HCT116 (cell line): ENCODE measurements around the gene MPC1. TPM values are rescaled to one million over a fixed set of nuclear protein-coding genes. Genes with fewer than 3 reads are reported as not detected.

Experiments used
- ATAC-seq: fragments of 200-7000 bp; cut with Tn5 transposase; 2 replicates; pipeline ENCODE4 v1.9.1; 2020; ENCODE audit warnings: mild to moderate bottlenecking, moderate library complexity
- BruUV-seq: library from RNA; stranded (reverse); fragments of 400-500 nt; replicated peaks from 2 replicates; lab custom pipeline; 2021; lab: Mats Ljungman, UMichigan
- CTCF ChIA-PET: fragments of 300-600 bp; sonication (Branson Sonifier 250); formaldehyde crosslinking; loops from one replicate; lab custom pipeline; 2021; ENCODE audit warnings: antibody characterized with exemption; lab: Charles Lee
- POLR2A ChIA-PET: fragments of 300-600, 350-600 bp; sonication (Branson Sonifier 250); formaldehyde crosslinking; loops from one replicate; lab custom pipeline; 2021; ENCODE audit warnings: antibody characterized with exemption; lab: Charles Lee
- RAD21 ChIA-PET, 2 experiments: fragments of 300-600 bp; sonication (Branson Sonifier 250); formaldehyde crosslinking; loops; one replicate each; lab custom pipeline; 2023; ENCODE audit warnings: low total read pairs in 2 of 2; ENCODE audit not compliant: uncharacterized antibody in 2 of 2, unreplicated experiment in 2 of 2, low non-redundant PET in 1 of 2; lab: Charles Lee
- DNase-seq: peaks from one replicate; pipeline ENCODE4 v3.0.0-alpha.2; 2010; ENCODE audit warnings: low read depth, low spot score
- H2AFZ ChIP-seq: fragments of 200-600 bp; shearing (Covaris generic), sonication (generic); 2 replicates; pipeline ENCODE4 v1.6.1; 2017; ENCODE audit warnings: low read depth, mixed run types, mixed read lengths, antibody characterized with exemption, low read length; ENCODE audit not compliant: poor library complexity, severe bottlenecking
- H3K27ac ChIP-seq: 2 replicates; pipeline ENCODE4 v1.5.1; 2012; ENCODE audit warnings: low read depth, low read length
- H3K27me3 ChIP-seq: fragments of 200-600 bp; sonication (generic); 2 replicates; pipeline ENCODE4 v1.6.1; 2016; ENCODE audit warnings: mixed run types, low read length, mixed read lengths; ENCODE audit not compliant: insufficient read depth
- H3K36me3 ChIP-seq, 2 experiments: fragments of 200-500 bp in 1 of 2; fragments of 200-600 bp in 1 of 2; sonication (Bioruptor generic) in 1 of 2; sonication (generic) in 1 of 2; 2 replicates each; pipeline versions ENCODE4 v1.5.1 to v1.6.1; 2014 to 2016; ENCODE audit warnings: low read length in 2 of 2, inconsistent platforms in 1 of 2, mixed read lengths in 1 of 2, mixed run types in 1 of 2; ENCODE audit not compliant: insufficient read depth in 2 of 2, control insufficient read depth in 1 of 2
- H3K4me1 ChIP-seq, 2 experiments: fragments of 200-600 bp in 1 of 2; sonication (generic) in 1 of 2; 2 replicates each; pipeline versions ENCODE4 v1.5.1 to v1.6.1; 2012 to 2017; ENCODE audit warnings: low read length in 2 of 2, inconsistent platforms in 1 of 2, mild to moderate bottlenecking in 1 of 2, mixed read lengths in 1 of 2, mixed run types in 1 of 2, moderate library complexity in 1 of 2; ENCODE audit not compliant: insufficient read depth in 2 of 2, control insufficient read depth in 1 of 2
- H3K4me2 ChIP-seq: fragments of 200-600 bp; sonication (generic); 2 replicates; pipeline ENCODE4 v1.6.1; 2017; ENCODE audit warnings: mixed run types, low read length, mixed read lengths
- H3K4me3 ChIP-seq, 2 experiments: fragments of 200-600 bp in 1 of 2; sonication (generic) in 1 of 2; replicated peaks in 1 of 2; 2 replicates each; pipeline ENCODE4 v1.5.1; 2011 to 2016; ENCODE audit warnings: low read length in 2 of 2, control low read depth in 1 of 2, low read depth in 1 of 2, mild to moderate bottlenecking in 1 of 2, mixed read lengths in 1 of 2, mixed run types in 1 of 2
- H3K79me2 ChIP-seq: fragments of 200-600 bp; sonication (generic); 2 replicates; pipeline ENCODE4 v1.6.1; 2017; ENCODE audit warnings: mild to moderate bottlenecking, mixed run types, low read length, moderate library complexity, mixed read lengths; ENCODE audit not compliant: insufficient read depth
- H3K9ac ChIP-seq: fragments of 200-600 bp; sonication (generic); 2 replicates; pipeline ENCODE4 v1.6.1; 2016; ENCODE audit warnings: low read length, mixed read lengths
- H3K9me2 ChIP-seq: fragments of 200-600 bp; sonication (generic), shearing (Covaris generic); 2 replicates; pipeline ENCODE4 v1.6.1; 2017; ENCODE audit warnings: mixed run types, mild to moderate bottlenecking, moderate library complexity; ENCODE audit not compliant: insufficient read depth
- H3K9me3 ChIP-seq, 2 experiments: fragments of 200-500 bp in 1 of 2; fragments of 200-600 bp in 1 of 2; sonication (Bioruptor generic) in 1 of 2; sonication (generic) in 1 of 2; 2 replicates each; pipeline ENCODE4 v1.6.1; 2014 to 2017; ENCODE audit warnings: low read length in 2 of 2, mixed read lengths in 2 of 2, inconsistent platforms in 1 of 2, low read depth in 1 of 2, mild to moderate bottlenecking in 1 of 2, mixed run types in 1 of 2, moderate library complexity in 1 of 2; ENCODE audit not compliant: control insufficient read depth in 1 of 2, insufficient read depth in 1 of 2
- H4K20me1 ChIP-seq: fragments of 200-600 bp; sonication (generic), shearing (Covaris generic); 2 replicates; pipeline ENCODE4 v1.6.1; 2017; ENCODE audit warnings: mixed run types, mild to moderate bottlenecking, moderate library complexity; ENCODE audit not compliant: insufficient read depth
- CBX3 ChIP-seq: IDR thresholded peaks from 2 replicates; pipeline ENCODE4 v1.6.1; 2012; ENCODE audit warnings: low read depth
- CEBPB ChIP-seq: IDR thresholded peaks from 2 replicates; pipeline ENCODE4 v1.6.1; 2012; ENCODE audit warnings: low read depth
- ELF1 ChIP-seq: IDR thresholded peaks from 2 replicates; pipeline ENCODE4 v1.6.1; 2012; ENCODE audit warnings: low read depth, borderline replicate concordance
- JUND ChIP-seq: IDR thresholded peaks from 2 replicates; pipeline ENCODE4 v1.6.1; 2012
- POLR2A ChIP-seq: IDR thresholded peaks from 2 replicates; pipeline ENCODE4 v1.7.0; 2011; ENCODE audit warnings: borderline replicate concordance; ENCODE audit not compliant: insufficient read depth, insufficient read length; ENCODE audit errors: extremely low read depth
- SP1 ChIP-seq: IDR thresholded peaks from 2 replicates; pipeline ENCODE4 v1.6.1; 2012; ENCODE audit warnings: low read depth
- SRF ChIP-seq: IDR thresholded peaks from 2 replicates; pipeline ENCODE4 v1.6.1; 2012; ENCODE audit warnings: low read depth
- TCF7L2 ChIP-seq: IDR thresholded peaks from 2 replicates; pipeline ENCODE4 v1.7.0; 2011; ENCODE audit warnings: borderline replicate concordance, inconsistent platforms; ENCODE audit not compliant: insufficient read depth, insufficient read length; ENCODE audit errors: extremely low read depth
- YY1 ChIP-seq: IDR thresholded peaks from 2 replicates; pipeline ENCODE4 v1.6.1; 2011; ENCODE audit warnings: low read length, low read depth, moderate library complexity, mild to moderate bottlenecking; ENCODE audit not compliant: insufficient replicate concordance; ENCODE audit errors: extremely low read depth
- ZBTB33 ChIP-seq: IDR thresholded peaks from 2 replicates; pipeline ENCODE4 v1.6.1; 2011; ENCODE audit warnings: mild to moderate bottlenecking, low read length, moderate library complexity; ENCODE audit not compliant: insufficient replicate concordance; ENCODE audit errors: extremely low read depth
- intact Hi-C: fragments of 100-400 bp; cut with micrococcal nuclease; formaldehyde crosslinking; loops from 2 replicates; pipeline ENCODE4 v1.10.0; 2022
- total RNA-seq: library from RNA; stranded (reverse); gene quantifications from one replicate; pipeline ENCODE4 v1.2.1, GENCODE V29; 2021; ENCODE audit not compliant: unreplicated experiment
- TF ChIP-seq, protein P1 (sequence below): IDR thresholded peaks from 2 replicates; pipeline ENCODE4 v1.6.1; 2012
- TF ChIP-seq, protein P2 (sequence below), 3 experiments: fragments of 200-600 bp in 1 of 3; sonication (generic) in 1 of 3; IDR thresholded peaks in 2 of 3; conservative IDR thresholded peaks in 1 of 3; 2 replicates each; pipeline ENCODE4 v1.5.1; 2012 to 2017; ENCODE audit warnings: low read depth in 2 of 3, low read length in 2 of 3, antibody characterized with exemption in 1 of 3, borderline replicate concordance in 1 of 3, control low read depth in 1 of 3, mild to moderate bottlenecking in 1 of 3, mixed read lengths in 1 of 3, mixed run types in 1 of 3, moderate library complexity in 1 of 3; ENCODE audit not compliant: insufficient read depth in 1 of 3

Gene MPC1
- total RNA-seq, 1 experiment from 2014 or later: 15.9 TPM

DNA sequence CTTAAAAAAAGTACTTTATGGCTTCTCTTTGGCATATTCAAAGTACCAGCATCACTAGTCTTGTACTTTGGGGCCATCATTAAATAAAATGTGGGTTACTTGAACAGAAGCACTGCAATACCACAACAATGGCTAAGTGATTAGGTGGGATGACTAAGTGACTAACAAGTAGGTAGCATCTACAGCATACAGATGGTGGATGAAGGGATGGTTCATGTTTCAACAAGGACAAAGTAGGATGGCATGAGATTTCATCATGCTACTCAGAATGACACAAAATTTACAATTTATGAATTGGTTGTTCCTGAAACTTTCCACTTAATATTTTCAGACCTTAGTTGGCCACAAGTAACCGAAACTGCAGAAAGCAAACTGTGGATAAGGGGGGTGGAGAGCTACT lies 7.7 kb downstream of the MPC1 start:
- H3K4me1 ChIP-seq: no peaks in the 10 kb centered on the region
- no peak for ATAC-seq
- intact Hi-C loops: no loop called here
- ChIA-PET RAD21 (no interaction called here), CTCF (no interaction called here), POLR2A (no interaction called here)
- H3K9me3 ChIP-seq: no peaks in the 10 kb centered on the region
- H3K27ac ChIP-seq: no peak overlapping the region
- no peak for DNase-seq
- H2AFZ ChIP-seq: no peak overlapping the region
- no peaks in the 10 kb centered on the region for H4K20me1 ChIP-seq
- no peak overlapping the region for H3K4me3 ChIP-seq
- no peaks in the 10 kb centered on the region for H3K27me3 ChIP-seq
- BruUV-seq: no TSS peak
- no peak for TF ChIP-seq JUND
- no peak for TF ChIP-seq POLR2A
- no peak for TF ChIP-seq SP1
- TF ChIP-seq SRF: no peak
- no peak for TF ChIP-seq TCF7L2
- no peak for TF ChIP-seq ELF1
- TF ChIP-seq CEBPB: no peak
- no peak for TF ChIP-seq CBX3
- TF ChIP-seq, protein P1, sequence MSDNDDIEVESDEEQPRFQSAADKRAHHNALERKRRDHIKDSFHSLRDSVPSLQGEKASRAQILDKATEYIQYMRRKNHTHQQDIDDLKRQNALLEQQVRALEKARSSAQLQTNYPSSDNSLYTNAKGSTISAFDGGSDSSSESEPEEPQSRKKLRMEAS: no peak
- TF ChIP-seq, protein P2, sequence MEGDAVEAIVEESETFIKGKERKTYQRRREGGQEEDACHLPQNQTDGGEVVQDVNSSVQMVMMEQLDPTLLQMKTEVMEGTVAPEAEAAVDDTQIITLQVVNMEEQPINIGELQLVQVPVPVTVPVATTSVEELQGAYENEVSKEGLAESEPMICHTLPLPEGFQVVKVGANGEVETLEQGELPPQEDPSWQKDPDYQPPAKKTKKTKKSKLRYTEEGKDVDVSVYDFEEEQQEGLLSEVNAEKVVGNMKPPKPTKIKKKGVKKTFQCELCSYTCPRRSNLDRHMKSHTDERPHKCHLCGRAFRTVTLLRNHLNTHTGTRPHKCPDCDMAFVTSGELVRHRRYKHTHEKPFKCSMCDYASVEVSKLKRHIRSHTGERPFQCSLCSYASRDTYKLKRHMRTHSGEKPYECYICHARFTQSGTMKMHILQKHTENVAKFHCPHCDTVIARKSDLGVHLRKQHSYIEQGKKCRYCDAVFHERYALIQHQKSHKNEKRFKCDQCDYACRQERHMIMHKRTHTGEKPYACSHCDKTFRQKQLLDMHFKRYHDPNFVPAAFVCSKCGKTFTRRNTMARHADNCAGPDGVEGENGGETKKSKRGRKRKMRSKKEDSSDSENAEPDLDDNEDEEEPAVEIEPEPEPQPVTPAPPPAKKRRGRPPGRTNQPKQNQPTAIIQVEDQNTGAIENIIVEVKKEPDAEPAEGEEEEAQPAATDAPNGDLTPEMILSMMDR (IDR thresholded peaks at IDR 0.05 in 2 of 3, conservative IDR thresholded peaks at IDR 0.05 in 1 of 3; ENCODE audit: borderline replicate concordance in 1 of 3, insufficient read depth in 1 of 3, low read depth in 2 of 3, low read length in 2 of 3): no peak
- TF ChIP-seq YY1: no peak
- TF ChIP-seq ZBTB33: no peak
- H3K9ac ChIP-seq: no peak overlapping the region
- no peaks in the 10 kb centered on the region for H3K36me3 ChIP-seq
- no peaks in the 10 kb centered on the region for H3K79me2 ChIP-seq
- H3K4me2 ChIP-seq: no peak overlapping the region
- no peaks in the 10 kb centered on the region for H3K9me2 ChIP-seq
